Colonic mucosa (tissue), 4 donors: ENCODE data around the gene PBRM1. TPM values are rescaled to one million over a fixed set of nuclear protein-coding genes. Genes with fewer than 3 reads are reported as not detected.
"Not testable (repeated sequence)": the region's sequence is repeated elsewhere in the genome, so short reads cannot be mapped to it uniquely, and the experiment has no call there.

ENCODE experiments used
- DNase-seq: peaks from one replicate; pipeline ENCODE4 v3.0.0-alpha.2; 2020
- H3K27ac ChIP-seq: fragments of 200-600 bp; one replicate; pipeline ENCODE4 v1.8.0; 2021
- H3K27me3 ChIP-seq: fragments of 200-600 bp; one replicate; pipeline ENCODE4 v1.8.0; 2021
- H3K36me3 ChIP-seq: fragments of 200-600 bp; one replicate; pipeline ENCODE4 v1.8.0; 2021
- H3K4me1 ChIP-seq: fragments of 200-600 bp; one replicate; pipeline ENCODE4 v1.8.0; 2021; ENCODE audit warnings: mild to moderate bottlenecking
- H3K4me3 ChIP-seq: fragments of 200-600 bp; one replicate; pipeline ENCODE4 v1.8.0; 2021
- H3K9ac ChIP-seq, 2 donors: one replicate each; pipeline ENCODE4 v1.7.0; 2013; ENCODE audit warnings: control low read depth in 2 of 2, low read depth in 2 of 2, low read length in 2 of 2
- H3K9me3 ChIP-seq: fragments of 200-600 bp; one replicate; pipeline ENCODE4 v1.8.0; 2021
- intact Hi-C: fragments of 100-400 bp; cut with DNase I; formaldehyde crosslinking; loops from one replicate; pipeline ENCODE4 v1.14.1; 2022
- total RNA-seq, 2 donors: library from RNA; stranded (reverse); fragmentation: NEBNext Ultra II Directional in 1 of 2; extraction: Animal tissue kit (Norgen Biotek cat#: 25700) in 1 of 2; gene quantifications; one replicate each; pipeline ENCODE4 v1.2.1, GENCODE V29; 2021
- TF ChIP-seq, protein P1 (sequence below): fragments of 200-600 bp; IDR thresholded peaks from one replicate; pipeline ENCODE4 v1.8.0; 2022; ENCODE audit warnings: antibody characterized with exemption, mild to moderate bottlenecking
- donor health status: healthy.
- donor health status: DM: no; HTN: no; CAD: no.
- donor health status: DM: no; HTN: no; CAD: no.

Gene PBRM1
- 10 to 100 TPM; 53.6 to 65.7 TPM for total RNA-seq

DNA sequence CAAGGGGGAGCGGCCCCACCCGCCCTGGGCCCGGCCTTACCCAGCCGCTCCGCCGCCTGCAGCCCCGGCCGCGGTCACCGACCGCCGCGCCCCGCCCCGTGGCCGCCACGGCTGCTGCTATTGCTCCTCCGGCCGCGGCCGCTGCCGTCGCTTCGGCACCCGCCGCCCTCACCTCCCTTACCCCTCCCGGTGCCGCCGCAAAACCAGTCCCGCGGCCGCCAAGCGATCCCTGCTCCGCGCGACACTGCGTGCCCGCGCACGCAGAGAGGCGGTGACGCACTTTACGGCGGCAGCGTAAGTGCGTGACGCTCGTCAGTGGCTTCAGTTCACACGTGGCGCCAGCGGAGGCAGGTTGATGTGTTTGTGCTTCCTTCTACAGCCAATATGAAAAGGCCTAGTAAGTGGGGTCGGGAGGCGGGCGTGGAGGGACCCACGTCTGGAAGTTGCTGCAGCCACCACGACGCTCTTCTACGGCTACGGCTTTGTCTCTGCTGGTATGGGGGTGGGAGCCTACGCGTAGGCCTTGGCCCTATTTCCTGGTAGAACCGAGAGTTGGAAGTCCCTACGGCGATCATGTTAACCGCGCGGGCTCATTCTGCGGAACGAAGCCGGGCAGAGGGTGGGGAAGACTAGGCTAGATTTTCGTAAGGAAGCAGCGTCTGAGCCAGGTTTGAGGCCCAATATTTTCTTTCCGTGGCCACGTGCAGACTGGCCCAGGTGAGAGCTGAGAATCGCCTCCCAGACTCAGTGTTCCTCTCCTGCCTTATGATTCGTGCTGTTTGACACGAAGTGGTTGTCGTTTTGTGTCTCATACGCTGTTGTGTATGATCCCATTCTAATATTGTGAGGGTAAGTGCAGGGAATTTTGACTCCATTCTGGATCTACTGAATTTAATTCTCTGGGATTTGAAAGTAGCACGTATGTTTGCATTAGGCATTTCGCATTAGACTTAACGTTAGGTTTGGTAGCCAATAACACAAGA lies at the start of gene PBRM1, which contains the start of gene GNL3:
TSS of gene PBRM1 (minus strand) at position 205 of the 983 bp plus-strand sequence.
TSS of gene GNL3 (plus strand) at position 324 of the 983 bp plus-strand sequence. CDS start at position 385, 61 bp downstream.
- Histone ChIP-seq H3K4me1 (peaks cover 4% of the 10 kb centered on the region), H3K4me3 (peak within 1 kb of the TSS; percentile 70), H3K9ac (peak within 1 kb of the TSS; percentile 84 to 96), H3K27me3 (no peaks in the 10 kb centered on the region), H3K9me3 (no peaks in the 10 kb centered on the region), H3K27ac (peak within 1 kb of the TSS; percentile 87), H3K36me3 (peaks cover 19% of the 10 kb centered on the region)
- intact Hi-C loops = no loop called here
- peak; percentile 91 for DNase-seq
- TF ChIP-seq, protein P1, sequence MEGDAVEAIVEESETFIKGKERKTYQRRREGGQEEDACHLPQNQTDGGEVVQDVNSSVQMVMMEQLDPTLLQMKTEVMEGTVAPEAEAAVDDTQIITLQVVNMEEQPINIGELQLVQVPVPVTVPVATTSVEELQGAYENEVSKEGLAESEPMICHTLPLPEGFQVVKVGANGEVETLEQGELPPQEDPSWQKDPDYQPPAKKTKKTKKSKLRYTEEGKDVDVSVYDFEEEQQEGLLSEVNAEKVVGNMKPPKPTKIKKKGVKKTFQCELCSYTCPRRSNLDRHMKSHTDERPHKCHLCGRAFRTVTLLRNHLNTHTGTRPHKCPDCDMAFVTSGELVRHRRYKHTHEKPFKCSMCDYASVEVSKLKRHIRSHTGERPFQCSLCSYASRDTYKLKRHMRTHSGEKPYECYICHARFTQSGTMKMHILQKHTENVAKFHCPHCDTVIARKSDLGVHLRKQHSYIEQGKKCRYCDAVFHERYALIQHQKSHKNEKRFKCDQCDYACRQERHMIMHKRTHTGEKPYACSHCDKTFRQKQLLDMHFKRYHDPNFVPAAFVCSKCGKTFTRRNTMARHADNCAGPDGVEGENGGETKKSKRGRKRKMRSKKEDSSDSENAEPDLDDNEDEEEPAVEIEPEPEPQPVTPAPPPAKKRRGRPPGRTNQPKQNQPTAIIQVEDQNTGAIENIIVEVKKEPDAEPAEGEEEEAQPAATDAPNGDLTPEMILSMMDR = no peak

DNA sequence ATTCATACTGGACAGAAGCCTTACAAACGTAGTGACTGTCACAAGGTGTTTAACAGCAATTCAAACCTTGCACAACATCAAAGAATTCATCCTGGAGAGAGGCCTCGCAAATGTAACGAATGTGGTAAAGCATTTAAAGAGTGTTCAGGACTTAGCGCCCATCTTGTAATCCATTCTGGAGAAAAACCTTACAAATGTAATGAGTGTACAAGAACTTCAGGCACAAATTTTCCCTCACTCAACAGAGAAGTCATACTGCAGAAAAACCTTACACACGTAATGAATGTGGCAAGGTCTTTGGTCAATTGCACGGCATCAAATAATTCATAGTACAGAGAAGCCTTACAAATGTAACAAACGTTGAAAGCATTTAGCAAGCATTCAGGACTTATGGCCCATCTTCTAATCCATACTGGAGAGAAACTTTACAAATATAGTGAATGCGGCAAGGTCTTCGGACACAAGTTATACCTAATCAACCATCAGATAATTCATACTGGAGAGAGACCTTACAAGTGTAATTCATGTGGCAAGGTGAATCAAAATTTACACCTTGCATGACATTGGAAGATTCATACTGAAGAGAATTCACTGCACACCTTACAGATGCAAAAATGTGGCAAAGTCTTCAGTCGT lies 47.7 kb upstream of the PBRM1 start:
- H3K27ac ChIP-seq = no peak overlapping the region
- no peak for DNase-seq
- no peaks in the 10 kb centered on the region for H3K36me3 ChIP-seq
- no peak overlapping the region for H3K9ac ChIP-seq
- no peaks in the 10 kb centered on the region for H3K27me3 ChIP-seq
- H3K4me1 ChIP-seq = no peaks in the 10 kb centered on the region
- no peaks in the 10 kb centered on the region for H3K9me3 ChIP-seq
- H3K4me3 ChIP-seq = no peak overlapping the region
- TF ChIP-seq, protein P1 = no peak
- intact Hi-C loops = no loop called here

DNA sequence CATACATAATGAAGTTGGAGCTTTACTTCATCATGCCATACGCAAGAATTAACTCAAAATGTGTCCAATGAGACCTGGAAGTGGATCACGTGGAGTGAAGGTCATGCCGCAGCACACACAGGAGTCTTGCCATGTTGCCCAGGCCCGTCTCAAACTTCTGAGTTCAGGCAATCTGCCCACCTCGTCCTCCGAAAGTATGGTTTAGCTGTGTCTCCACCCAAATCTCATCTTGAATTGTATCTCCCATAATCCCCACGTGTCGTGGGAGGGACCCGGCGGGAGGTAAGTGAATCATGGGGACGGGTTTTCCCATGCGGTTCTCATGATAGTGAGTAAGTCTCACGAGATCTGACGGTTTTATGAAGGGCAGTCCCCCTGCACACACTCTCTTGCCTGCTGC lies 45.9 kb upstream of the PBRM1 start:
- Histone ChIP-seq H3K9ac (no peak overlapping the region), H3K4me1 (no peaks in the 10 kb centered on the region), H3K9me3 (no peaks in the 10 kb centered on the region), H3K36me3 (no peaks in the 10 kb centered on the region), H3K27me3 (no peaks in the 10 kb centered on the region), H3K4me3 (no peak overlapping the region), H3K27ac (no peak overlapping the region)
- TF ChIP-seq, protein P1 = no peak
- no peak for DNase-seq
- intact Hi-C loops = no loop called here

DNA sequence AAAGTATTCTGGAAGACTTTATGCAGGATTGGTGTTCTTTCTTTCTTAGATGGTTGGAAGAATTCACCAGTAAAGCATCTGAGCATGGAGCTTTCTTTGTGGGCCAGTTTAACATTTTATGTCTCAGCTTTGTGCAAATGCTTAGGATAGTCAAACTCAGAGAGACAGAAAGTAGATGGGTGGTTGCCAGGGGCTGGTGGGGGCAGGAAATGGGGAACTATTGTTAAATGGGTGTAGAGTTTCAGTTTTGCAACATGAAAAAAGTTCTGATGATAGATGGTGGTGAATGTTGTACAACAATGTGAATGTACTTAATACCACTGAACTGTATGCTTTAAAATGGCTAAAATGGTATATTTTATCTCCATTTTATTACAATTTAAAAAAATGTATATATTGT lies 45.0 kb upstream of the PBRM1 start:
- DNase-seq = no peak
- Histone ChIP-seq H3K9ac (no peak overlapping the region), H3K4me3 (no peak overlapping the region)

GRCh38 chr3:52728753-52729152 lies 43.0 kb upstream of the PBRM1 start:
- intact Hi-C loops, H3K36me3 ChIP-seq, H3K4me1 ChIP-seq, H3K27me3 ChIP-seq, H3K9ac ChIP-seq, H3K27ac ChIP-seq, H3K9me3 ChIP-seq, H3K4me3 ChIP-seq: not testable (repeated sequence)
- DNase-seq = peak; percentile 29

More for the DNA sequence above, 45.0 kb upstream of the PBRM1 start:
- Histone ChIP-seq H3K27ac (no peak overlapping the region), H3K4me1 (no peaks in the 10 kb centered on the region), H3K36me3 (no peaks in the 10 kb centered on the region), H3K9me3 (no peaks in the 10 kb centered on the region), H3K27me3 (no peaks in the 10 kb centered on the region)
- intact Hi-C loops = no loop called here
- TF ChIP-seq, protein P1 = no peak
